Smooth muscle cell (in vitro differentiated cells): ENCODE measurements around the gene ACP7. TPM values are rescaled to one million over a fixed set of nuclear protein-coding genes. Genes with fewer than 3 reads are reported as not detected.

ENCODE experiments used
- DNase-seq: peaks from one replicate; lab custom pipeline; 2025; ENCODE audit not compliant: unreplicated experiment; lab: John Stamatoyannopoulos, UW
- H2AFZ ChIP-seq: fragments of 200-600 bp; sonication (generic); 2 replicates; pipeline ENCODE4 v1.6.0; 2016; ENCODE audit warnings: antibody characterized with exemption, low read depth, mild to moderate bottlenecking
- H3F3A ChIP-seq: fragments of 200-600 bp; sonication (generic); 2 replicates; pipeline ENCODE4 v1.6.0; 2017; ENCODE audit warnings: antibody characterized with exemption, low read depth
- H3K27ac ChIP-seq: fragments of 200-600 bp; sonication (generic); 2 replicates; pipeline ENCODE4 v1.5.1; 2016; ENCODE audit warnings: low read depth, mild to moderate bottlenecking
- H3K27me3 ChIP-seq: fragments of 200-600 bp; sonication (generic); 2 replicates; pipeline ENCODE4 v1.6.1; 2016; ENCODE audit warnings: low read depth, mild to moderate bottlenecking
- H3K36me3 ChIP-seq: fragments of 200-600 bp; sonication (generic); 2 replicates; pipeline ENCODE4 v1.5.1; 2016; ENCODE audit warnings: low read depth
- H3K4me1 ChIP-seq: fragments of 200-600 bp; sonication (generic); 2 replicates; pipeline ENCODE4 v1.5.1; 2016; ENCODE audit warnings: low read depth
- H3K4me2 ChIP-seq: fragments of 200-600 bp; sonication (generic); 2 replicates; pipeline ENCODE4 v1.6.0; 2016; ENCODE audit warnings: mild to moderate bottlenecking
- H3K4me3 ChIP-seq: fragments of 200-600 bp; sonication (generic); 2 replicates; pipeline ENCODE4 v1.5.1; 2016; ENCODE audit warnings: mild to moderate bottlenecking
- H3K79me2 ChIP-seq: fragments of 200-600 bp; sonication (generic); 2 replicates; pipeline ENCODE4 v1.6.0; 2016; ENCODE audit warnings: low read depth, mild to moderate bottlenecking
- H3K9ac ChIP-seq: fragments of 200-600 bp; sonication (generic); 2 replicates; pipeline ENCODE4 v1.6.0; 2016; ENCODE audit warnings: low read depth
- H3K9me3 ChIP-seq: fragments of 200-600 bp; sonication (generic); replicated peaks from 2 replicates; pipeline ENCODE4 v1.5.1; 2016; ENCODE audit warnings: low read depth
- H4K20me1 ChIP-seq: fragments of 200-600 bp; sonication (generic); 2 replicates; pipeline ENCODE4 v1.6.0; 2016; ENCODE audit warnings: low read depth
- WGBS: methylation state at CpG from one replicate; pipeline ENCODE4 v1.1.7; 2016; ENCODE audit warnings: low lambda C conversion rate; 5-methylcytosine and 5-hydroxymethylcytosine counted together
- polyA plus RNA-seq: library from polyadenylated mRNA; unstranded; fragments of >200 nt; fragmentation: Nextera tagmentation; extraction: Ambion mirVana; gene quantifications from 2 replicates; pipeline ENCODE4 v1.2.1, GENCODE V29; 2016
- total RNA-seq: library from RNA; depleted of rRNA; stranded (reverse); fragments of >200 nt; gene quantifications from 2 replicates; pipeline ENCODE4 v1.2.3, GENCODE V29; 2014
- TF ChIP-seq, protein P1 (sequence below): fragments of 200-600 bp; sonication (generic); IDR thresholded peaks from 2 replicates; pipeline ENCODE4 v1.5.1; 2017; ENCODE audit warnings: borderline replicate concordance, mild to moderate bottlenecking, antibody characterized with exemption; ENCODE audit not compliant: insufficient read depth, poor library complexity, severe bottlenecking

The ACP7 gene
- total and polyA plus RNA-seq, 2 experiments from 2014 or later = 2.2 TPM; not detected in 1

DNA sequence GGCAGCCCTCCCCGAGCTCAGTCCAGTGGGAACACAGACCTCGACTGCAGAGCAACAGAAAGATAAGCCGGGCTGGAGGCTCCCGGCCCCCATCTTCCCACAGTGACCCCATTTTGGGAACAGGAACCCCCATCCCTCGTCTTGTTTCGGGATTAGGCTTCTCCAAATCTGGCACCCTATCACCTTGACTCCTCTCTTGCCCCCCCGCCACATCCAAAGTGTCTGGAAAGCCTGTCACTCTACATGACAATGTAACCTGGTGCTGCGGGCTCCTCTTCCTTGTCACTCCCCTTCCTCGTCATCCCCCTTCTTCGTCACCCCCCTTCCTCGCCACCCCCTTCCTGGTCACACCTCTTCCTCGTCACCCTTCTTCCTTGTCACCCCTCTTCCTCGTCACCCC, 51.5 kb downstream of the ACP7 start:
- H3K27me3 ChIP-seq = no peaks in the 10 kb centered on the region
- no peaks in the 10 kb centered on the region for H3K9me3 ChIP-seq
- no peaks in the 10 kb centered on the region for H3K36me3 ChIP-seq
- TF ChIP-seq, protein P1, sequence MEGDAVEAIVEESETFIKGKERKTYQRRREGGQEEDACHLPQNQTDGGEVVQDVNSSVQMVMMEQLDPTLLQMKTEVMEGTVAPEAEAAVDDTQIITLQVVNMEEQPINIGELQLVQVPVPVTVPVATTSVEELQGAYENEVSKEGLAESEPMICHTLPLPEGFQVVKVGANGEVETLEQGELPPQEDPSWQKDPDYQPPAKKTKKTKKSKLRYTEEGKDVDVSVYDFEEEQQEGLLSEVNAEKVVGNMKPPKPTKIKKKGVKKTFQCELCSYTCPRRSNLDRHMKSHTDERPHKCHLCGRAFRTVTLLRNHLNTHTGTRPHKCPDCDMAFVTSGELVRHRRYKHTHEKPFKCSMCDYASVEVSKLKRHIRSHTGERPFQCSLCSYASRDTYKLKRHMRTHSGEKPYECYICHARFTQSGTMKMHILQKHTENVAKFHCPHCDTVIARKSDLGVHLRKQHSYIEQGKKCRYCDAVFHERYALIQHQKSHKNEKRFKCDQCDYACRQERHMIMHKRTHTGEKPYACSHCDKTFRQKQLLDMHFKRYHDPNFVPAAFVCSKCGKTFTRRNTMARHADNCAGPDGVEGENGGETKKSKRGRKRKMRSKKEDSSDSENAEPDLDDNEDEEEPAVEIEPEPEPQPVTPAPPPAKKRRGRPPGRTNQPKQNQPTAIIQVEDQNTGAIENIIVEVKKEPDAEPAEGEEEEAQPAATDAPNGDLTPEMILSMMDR = no peak
- H3K4me3 ChIP-seq = no peak overlapping the region
- H3K27ac ChIP-seq = no peak overlapping the region
- H2AFZ ChIP-seq = no peak overlapping the region
- DNase-seq = no peak
- H4K20me1 ChIP-seq = peaks cover 99% of the 10 kb centered on the region
- 95% methylated on average over 6 of the region's 13 CpGs for WGBS
- H3K9ac ChIP-seq = no peak overlapping the region
- no peak overlapping the region for H3K4me2 ChIP-seq
- H3K79me2 ChIP-seq = peaks cover 69% of the 10 kb centered on the region
- H3K4me1 ChIP-seq = peaks cover 29% of the 10 kb centered on the region
- peaks cover 6% of the 10 kb centered on the region for H3F3A ChIP-seq

GRCh38 chr19:39136225-39136940, 52.2 kb downstream of the ACP7 start:
- H3K4me1 ChIP-seq = peaks cover 29% of the 10 kb centered on the region
- H3K79me2 ChIP-seq = peaks cover 64% of the 10 kb centered on the region
- no peak overlapping the region for H2AFZ ChIP-seq
- TF ChIP-seq, protein P1 = no peak
- peaks cover 99% of the 10 kb centered on the region for H4K20me1 ChIP-seq
- H3F3A ChIP-seq = peaks cover 6% of the 10 kb centered on the region
- H3K9me3 ChIP-seq = no peaks in the 10 kb centered on the region
- H3K36me3 ChIP-seq = no peaks in the 10 kb centered on the region
- no peak overlapping the region for H3K9ac ChIP-seq
- no peak overlapping the region for H3K4me2 ChIP-seq
- 76% methylated on average over 12 of the region's 12 CpGs for WGBS
- no peak overlapping the region for H3K27ac ChIP-seq
- H3K27me3 ChIP-seq = no peaks in the 10 kb centered on the region
- no peak overlapping the region for H3K4me3 ChIP-seq
- no peak for DNase-seq

- TF ChIP-seq, protein P1 = no peak
- Histone ChIP-seq H3K4me2 (no peak overlapping the region), H4K20me1 (peaks cover 99% of the 10 kb centered on the region), H3K9me3 (no peaks in the 10 kb centered on the region), H3K4me1 (peaks cover 29% of the 10 kb centered on the region), H3F3A (peaks cover 6% of the 10 kb centered on the region), H3K27me3 (no peaks in the 10 kb centered on the region), H3K79me2 (peaks cover 64% of the 10 kb centered on the region), H3K27ac (no peak overlapping the region), H2AFZ (no peak overlapping the region), H3K9ac (no peak overlapping the region), H3K4me3 (no peak overlapping the region), H3K36me3 (no peaks in the 10 kb centered on the region)
- 94% methylated on average over 12 of the region's 12 CpGs for WGBS
- DNase-seq = no peak
Observed at GRCh38 chr19:39137131-39137530, 53.0 kb downstream of the ACP7 start.
